Activated CD8-positive, alpha-beta T cell treated with anti-CD3 and anti-CD28 coated beads for 36 hours (primary cell): Measurements from ENCODE around the gene CD300E. TPM values are rescaled to one million over a fixed set of nuclear protein-coding genes. Genes with fewer than 3 reads are reported as not detected.

Source experiments
- ATAC-seq: fragments of 200-7000 bp; cut with Tn5 transposase; one replicate; pipeline ENCODE4 v1.10.0; 2021; ENCODE audit warnings: mild to moderate bottlenecking, moderate library complexity
- CTCF ChIA-PET: fragments of 350-600 bp; sonication (Branson Sonifier 250); formaldehyde crosslinking; loops from one replicate; lab custom pipeline; 2021; ENCODE audit warnings: antibody characterized with exemption; lab: Charles Lee
- POLR2A ChIA-PET: fragments of 350-600 bp; sonication (Branson Sonifier 250); formaldehyde crosslinking; loops from one replicate; lab custom pipeline; 2021; ENCODE audit warnings: antibody characterized with exemption; lab: Charles Lee
- DNase-seq: peaks from one replicate; pipeline ENCODE4 v3.0.0-alpha.2; 2020
- H3K27ac Mint-ChIP-seq: one replicate; pipeline ENCODE4 v1.8.0; 2021; ENCODE audit warnings: mild to moderate bottlenecking, mixed read lengths
- H3K27me3 Mint-ChIP-seq: one replicate; pipeline ENCODE4 v1.8.0; 2021; ENCODE audit warnings: mixed read lengths
- H3K36me3 Mint-ChIP-seq: one replicate; pipeline ENCODE4 v1.8.0; 2021; ENCODE audit warnings: low read depth, mixed read lengths
- H3K4me1 Mint-ChIP-seq: one replicate; pipeline ENCODE4 v1.8.0; 2021; ENCODE audit warnings: low read depth, mixed read lengths
- H3K4me3 Mint-ChIP-seq: one replicate; pipeline ENCODE4 v1.8.0; 2021; ENCODE audit warnings: mild to moderate bottlenecking, moderate library complexity, mixed read lengths
- H3K9me3 Mint-ChIP-seq: one replicate; pipeline ENCODE4 v1.8.0; 2021; ENCODE audit warnings: mixed read lengths
- intact Hi-C: fragments of 100-400 bp; cut with micrococcal nuclease; formaldehyde crosslinking; loops from one replicate; pipeline ENCODE4 v1.10.0; 2022
- total RNA-seq, 2 experiments: library from RNA; stranded (reverse); gene quantifications; one replicate each; pipeline ENCODE4 v1.2.3, GENCODE V29; 2021
- TF ChIP-seq, protein P1 (sequence below): fragments of 200-600 bp; IDR thresholded peaks from one replicate; pipeline ENCODE4 v1.8.0; 2022; ENCODE audit warnings: antibody characterized with exemption, mild to moderate bottlenecking

Gene CD300E
- total RNA-seq, 2 experiments from 2014 or later, result not detected

DNA sequence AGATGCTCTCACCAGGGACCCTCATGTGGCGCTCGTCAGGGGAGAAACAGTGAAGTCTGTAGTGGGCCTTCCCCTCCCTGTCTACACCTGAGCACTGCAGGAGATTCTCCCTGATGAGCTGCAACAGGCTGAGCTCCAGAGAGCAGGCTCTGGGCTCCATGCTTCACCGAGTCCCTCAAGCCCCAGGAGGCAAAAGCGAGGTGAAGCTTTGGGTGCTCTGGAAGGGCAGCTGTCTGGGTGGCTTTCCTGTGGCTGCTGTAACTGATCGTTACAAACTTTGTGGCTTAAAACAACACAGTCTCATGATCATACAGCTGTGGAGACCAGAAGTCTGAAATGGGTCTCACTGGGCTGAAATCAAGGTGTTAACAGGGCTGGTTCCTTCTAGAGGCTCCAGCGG lies 19.3 kb downstream of the CD300E start:
- ATAC-seq (no peak), DNase-seq (no peak)
- ChIA-PET CTCF (interaction anchor here (0.9 to 1.8 kb wide), 4 partner anchors 44 to 235 kb away, joined by 3 to 6 read pairs (median 4); no protein-coding TSS in a partner anchor), POLR2A (no interaction called here)
- Mint-ChIP-seq H3K9me3 (no peaks in the 10 kb centered on the region), H3K36me3 (no peaks in the 10 kb centered on the region), H3K27me3 (peaks cover 22% of the 10 kb centered on the region), H3K4me3 (no peak overlapping the region), H3K27ac (no peak overlapping the region), H3K4me1 (no peaks in the 10 kb centered on the region)
- intact Hi-C loops, result no loop called here
- TF ChIP-seq, protein P1, sequence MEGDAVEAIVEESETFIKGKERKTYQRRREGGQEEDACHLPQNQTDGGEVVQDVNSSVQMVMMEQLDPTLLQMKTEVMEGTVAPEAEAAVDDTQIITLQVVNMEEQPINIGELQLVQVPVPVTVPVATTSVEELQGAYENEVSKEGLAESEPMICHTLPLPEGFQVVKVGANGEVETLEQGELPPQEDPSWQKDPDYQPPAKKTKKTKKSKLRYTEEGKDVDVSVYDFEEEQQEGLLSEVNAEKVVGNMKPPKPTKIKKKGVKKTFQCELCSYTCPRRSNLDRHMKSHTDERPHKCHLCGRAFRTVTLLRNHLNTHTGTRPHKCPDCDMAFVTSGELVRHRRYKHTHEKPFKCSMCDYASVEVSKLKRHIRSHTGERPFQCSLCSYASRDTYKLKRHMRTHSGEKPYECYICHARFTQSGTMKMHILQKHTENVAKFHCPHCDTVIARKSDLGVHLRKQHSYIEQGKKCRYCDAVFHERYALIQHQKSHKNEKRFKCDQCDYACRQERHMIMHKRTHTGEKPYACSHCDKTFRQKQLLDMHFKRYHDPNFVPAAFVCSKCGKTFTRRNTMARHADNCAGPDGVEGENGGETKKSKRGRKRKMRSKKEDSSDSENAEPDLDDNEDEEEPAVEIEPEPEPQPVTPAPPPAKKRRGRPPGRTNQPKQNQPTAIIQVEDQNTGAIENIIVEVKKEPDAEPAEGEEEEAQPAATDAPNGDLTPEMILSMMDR, result no peak

DNA sequence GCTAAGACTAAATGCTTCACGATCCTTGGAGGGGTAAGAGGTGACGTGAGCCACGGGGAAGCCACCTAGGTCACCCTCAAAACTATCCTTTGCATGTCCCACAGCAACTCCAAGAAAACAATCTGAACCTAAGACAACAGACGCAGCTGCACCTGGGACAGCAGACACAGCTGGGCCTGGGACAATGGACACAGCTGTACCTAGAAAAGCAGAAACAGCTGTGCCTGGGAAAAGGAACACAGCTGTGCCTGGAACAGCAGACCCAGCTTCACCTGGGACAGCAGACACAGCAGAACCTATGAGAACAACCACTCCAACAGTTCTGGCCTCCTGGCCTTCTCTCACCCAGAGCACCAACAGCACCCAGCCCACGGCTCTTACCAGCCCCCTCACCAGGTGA lies 19.8 kb downstream of the CD300E start:
- no peak for DNase-seq
- POLR2A ChIA-PET, result no interaction called here
- peaks cover 22% of the 10 kb centered on the region for H3K27me3 Mint-ChIP-seq
- H3K4me1 Mint-ChIP-seq, result peaks cover 3% of the 10 kb centered on the region
- H3K4me3 Mint-ChIP-seq, result no peak overlapping the region
- no peaks in the 10 kb centered on the region for H3K36me3 Mint-ChIP-seq
- no peak overlapping the region for H3K27ac Mint-ChIP-seq
- H3K9me3 Mint-ChIP-seq, result no peaks in the 10 kb centered on the region
- no peak for ATAC-seq
- intact Hi-C loops, result no loop called here
- CTCF ChIA-PET, result interaction anchor here (0.8 to 1.8 kb wide), 6 partner anchors 25 to 234 kb away, joined by 3 to 6 read pairs (median 3); partner anchors contain the start of gene CD300C
- TF ChIP-seq, protein P1, result no peak

- Mint-ChIP-seq H3K4me1 (peaks cover 7% of the 10 kb centered on the region), H3K27ac (no peak overlapping the region), H3K4me3 (no peak overlapping the region), H3K27me3 (peaks cover 25% of the 10 kb centered on the region), H3K9me3 (no peaks in the 10 kb centered on the region), H3K36me3 (no peaks in the 10 kb centered on the region)
- DNase-seq, result no peak
- POLR2A ChIA-PET, result interaction anchor here (0.7 kb wide), 1 partner anchor 81 kb away, joined by 3 read pairs; no protein-coding TSS in a partner anchor
- CTCF ChIA-PET, result interaction anchor here (0.8 to 1.8 kb wide), 6 partner anchors 25 to 224 kb away, joined by 3 to 6 read pairs (median 3); partner anchors contain the start of gene CD300C
- TF ChIP-seq, protein P1, result no peak
- ATAC-seq, result no peak
- intact Hi-C loops, result no loop called here
Measured at GRCh38 chr17:74603037-74603635, 20.4 kb downstream of the CD300E start.

- ChIA-PET POLR2A (no interaction called here), CTCF (interaction anchor here (0.7 to 1.1 kb wide), 3 partner anchors 29 to 195 kb away, joined by 3 read pairs; no protein-coding TSS in a partner anchor)
- H3K4me3 Mint-ChIP-seq, result no peak overlapping the region
- DNase-seq (peak; percentile 55), ATAC-seq (peak; percentile 45)
- H3K27me3 Mint-ChIP-seq, result peaks cover 20% of the 10 kb centered on the region
- no peaks in the 10 kb centered on the region for H3K36me3 Mint-ChIP-seq
- intact Hi-C loops, result no loop called here
- H3K4me1 Mint-ChIP-seq, result peaks cover 7% of the 10 kb centered on the region
- H3K9me3 Mint-ChIP-seq, result no peaks in the 10 kb centered on the region
- TF ChIP-seq, protein P1, result peak; percentile 72
- H3K27ac Mint-ChIP-seq, result no peak overlapping the region
Measured at GRCh38 chr17:74601944-74602572, 21.5 kb downstream of the CD300E start.

DNA sequence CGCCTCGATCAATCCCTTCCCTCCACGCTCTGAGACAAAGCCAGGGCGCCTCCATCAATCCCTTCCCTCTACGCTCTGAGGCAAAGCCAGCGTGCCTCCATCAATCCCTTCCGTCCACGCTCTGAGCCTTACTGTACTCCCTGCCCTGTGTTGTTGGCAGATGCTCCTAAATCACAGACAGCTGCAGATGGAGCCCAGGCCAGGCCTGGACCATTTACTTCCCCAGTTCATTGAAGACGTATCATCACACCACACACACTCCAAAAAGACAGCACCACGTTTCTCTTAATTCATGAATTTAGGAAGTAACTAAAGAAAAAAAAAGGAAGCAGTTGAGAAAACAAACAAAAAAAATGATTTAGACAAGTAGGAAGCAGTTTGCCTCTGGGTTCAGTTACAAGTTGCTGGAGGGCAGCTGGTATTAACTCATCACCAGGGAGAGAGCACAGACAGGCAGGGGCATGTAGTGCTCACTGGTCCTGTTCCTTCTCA lies 24.0 kb downstream of the CD300E start:
- no peak for DNase-seq
- H3K27ac Mint-ChIP-seq, result no peak overlapping the region
- ChIA-PET POLR2A (interaction anchor here (0.5 kb wide), 1 partner anchor 158 kb away, joined by 3 read pairs; no protein-coding TSS in a partner anchor), CTCF (no interaction called here)
- H3K4me1 Mint-ChIP-seq, result peaks cover 7% of the 10 kb centered on the region
- H3K9me3 Mint-ChIP-seq, result no peaks in the 10 kb centered on the region
- no peaks in the 10 kb centered on the region for H3K36me3 Mint-ChIP-seq
- no peak for ATAC-seq
- no peak overlapping the region for H3K4me3 Mint-ChIP-seq
- intact Hi-C loops, result no loop called here
- TF ChIP-seq, protein P1, result no peak
- peaks cover 20% of the 10 kb centered on the region for H3K27me3 Mint-ChIP-seq
